ENCODE measurements around the gene PPT2. TPM values are rescaled to one million over a fixed set of nuclear protein-coding genes. Genes with fewer than 3 reads are reported as not detected.

The PPT2 gene
- total RNA-seq, 1 experiment from 2014 or later = 46.3 TPM

GRCh38 chr6:32198345-32198696 is 44.4 kb downstream of the PPT2 start:
- Histone ChIP-seq H2BK12ac (ENCODE audit: insufficient read length, low read depth, low read length) (no peak overlapping the region), H4K8ac (replicated peaks; ENCODE audit: insufficient read length, low read depth, low read length) (no peak overlapping the region), H3K4me2 (ENCODE audit: insufficient read depth, insufficient read length, low read length) (no peak overlapping the region), H3T11ph (ENCODE audit: low read length) (no peak overlapping the region), H3K27me3 (ENCODE audit: insufficient read depth, low read length) (no peaks in the 10 kb centered on the region), H2BK120ac (ENCODE audit: low read depth, low read length, poor library complexity, severe bottlenecking) (no peak overlapping the region), H3K23ac (ENCODE audit: insufficient read length, low read depth, low read length) (no peak overlapping the region), H4K91ac (ENCODE audit: insufficient read length, low read depth, low read length) (no peak overlapping the region), H3K9ac (ENCODE audit: extremely low read depth, insufficient read length, low read length) (no peak overlapping the region), H3K9me3 (ENCODE audit: control insufficient read depth, low read depth, low read length) (no peaks in the 10 kb centered on the region), H3K79me1 (ENCODE audit: insufficient read depth, low read depth, low read length, poor library complexity, severe bottlenecking) (no peaks in the 10 kb centered on the region), H2AFZ (ENCODE audit: low read length) (no peak overlapping the region), H3K14ac (ENCODE audit: insufficient read depth, low read length) (no peak overlapping the region), H3K27ac (ENCODE audit: insufficient read length, low read depth, low read length) (no peak overlapping the region), H2BK20ac (ENCODE audit: low read depth, low read length, poor library complexity, severe bottlenecking) (no peak overlapping the region), H2BK15ac (ENCODE audit: low read depth, low read length) (no peak overlapping the region), H2BK5ac (ENCODE audit: insufficient read length, low read length) (no peak overlapping the region), H3K18ac (ENCODE audit: insufficient read length, low read depth, low read length) (no peak overlapping the region), H3K56ac (ENCODE audit: insufficient read length, low read depth, low read length) (no peak overlapping the region), H4K20me1 (ENCODE audit: control insufficient read depth, insufficient read depth, insufficient read length) (no peaks in the 10 kb centered on the region), H3K4ac (ENCODE audit: low read depth, low read length) (no peak overlapping the region), H2AK5ac (ENCODE audit: insufficient read length, low read length) (no peak overlapping the region), H3K23me2 (ENCODE audit: insufficient read length, low read depth, low read length, poor library complexity, severe bottlenecking) (peaks cover 9% of the 10 kb centered on the region), H3K4me1 (ENCODE audit: insufficient read depth, low read length) (peaks cover 3% of the 10 kb centered on the region), H3K79me2 (ENCODE audit: insufficient read depth, low read length) (no peaks in the 10 kb centered on the region), H4K5ac (ENCODE audit: insufficient read length, low read depth, low read length) (no peak overlapping the region)
- DNase-seq = no peak
- Mint-ChIP-seq H3K4me3 (no peak overlapping the region; a peak in 1 of 5 replicates), H3K36me3 (ENCODE audit: insufficient read depth in 1 of 3, low read depth in 3 of 3) (no peaks in the 10 kb centered on the region), H3K27me3 (ENCODE audit: low read depth) (no peaks in the 10 kb centered on the region), H3K9me3 (no peaks in the 10 kb centered on the region), H3K27ac (no peak overlapping the region), H3K4me1 (peaks cover 23 to 26% of the 10 kb centered on the region in 2 experiments)
- no CpG with 5 or more reads among the region's 3 CpGs for WGBS (ENCODE audit: extremely low coverage, insufficient read length, low lambda C conversion rate)
- TF ChIP-seq CTCF (conservative IDR thresholded peaks at IDR 0.05) = no peak
